GM18499 (cell line): Measurements from ENCODE around the gene SLC25A30.
"Not testable (repeated sequence)": the region's sequence is repeated elsewhere in the genome, so short reads cannot be mapped to it uniquely, and the experiment has no call there.

Experiments
- ATAC-seq: cut with Tn5 transposase; IDR thresholded peaks from one replicate; pipeline ENCODE4 v1.9.1; 2021; ENCODE audit warnings: moderate number of reproducible peaks; ENCODE audit not compliant: insufficient read depth, unreplicated experiment

The SLC25A30 gene

GRCh38 chr13:45393941-45394570, 24.1 kb downstream of the SLC25A30 start:
- no peak for ATAC-seq

- ATAC-seq: no peak
These were observed 25.4 kb downstream of the SLC25A30 start for GRCh38 chr13:45392811-45393210.

GRCh38 chr13:45391926-45392325, 26.2 kb downstream of the SLC25A30 start:
- ATAC-seq: no peak

GRCh38 chr13:45391128-45391527, 27.0 kb downstream of the SLC25A30 start:
- not testable (repeated sequence) for ATAC-seq

GRCh38 chr13:45390348-45390747, 27.8 kb downstream of the SLC25A30 start:
- not testable (repeated sequence) for ATAC-seq

- no peak for ATAC-seq
These were observed 29.5 kb downstream of the SLC25A30 start for GRCh38 chr13:45388664-45389063.

- ATAC-seq: not testable (repeated sequence)
These were observed 31.1 kb downstream of the SLC25A30 start for GRCh38 chr13:45386892-45387575.

GRCh38 chr13:45385907-45386553, 32.1 kb downstream of the SLC25A30 start:
- ATAC-seq: no peak

- ATAC-seq: no peak
These were observed 32.9 kb downstream of the SLC25A30 start for GRCh38 chr13:45385320-45385719.

- ATAC-seq: no peak
These were observed 33.5 kb downstream of the SLC25A30 start for GRCh38 chr13:45384474-45385174.

- ATAC-seq: not testable (repeated sequence)
These were observed 35.4 kb downstream of the SLC25A30 start for GRCh38 chr13:45382739-45383138.

GRCh38 chr13:45381196-45381595, 37.0 kb downstream of the SLC25A30 start:
- ATAC-seq: no peak

- ATAC-seq: not testable (repeated sequence)
These were observed 37.5 kb downstream of the SLC25A30 start for GRCh38 chr13:45380708-45381107.

GRCh38 chr13:45379516-45379915, 38.7 kb downstream of the SLC25A30 start:
- not testable (repeated sequence) for ATAC-seq

GRCh38 chr13:45378786-45379185, 39.4 kb downstream of the SLC25A30 start:
- ATAC-seq: not testable (repeated sequence)

- ATAC-seq: not testable (repeated sequence)
These were observed 40.9 kb downstream of the SLC25A30 start for GRCh38 chr13:45377314-45377713.

- ATAC-seq: not testable (repeated sequence)
These were observed 41.5 kb downstream of the SLC25A30 start for GRCh38 chr13:45376651-45377050.

- ATAC-seq: no peak
These were observed 43.3 kb downstream of the SLC25A30 start for GRCh38 chr13:45374917-45375316.

- ATAC-seq: no peak
These were observed 45.0 kb downstream of the SLC25A30 start for GRCh38 chr13:45373162-45373547.

- no peak for ATAC-seq
These were observed 45.7 kb downstream of the SLC25A30 start for GRCh38 chr13:45372189-45373161.
